Tibial nerve (tissue), 4 donors: ENCODE measurements around the gene SPINDOC. TPM values are rescaled to one million over a fixed set of nuclear protein-coding genes. Genes with fewer than 3 reads are reported as not detected.
A peak's percentile ranks its signal among the peaks of the same experiment; 100 is the strongest.

Source experiments
- DNase-seq, 2 donors: peaks; one replicate each; pipeline ENCODE4 v3.0.0-alpha.2; 2019; ENCODE audit warnings: low spot score in 2 of 2
- H3K27ac ChIP-seq, 4 donors: fragments of 200-600 bp; sonication (generic) in 3 of 4; one replicate each; pipeline ENCODE4 v1.5.1; 2017 to 2019; ENCODE audit warnings: mild to moderate bottlenecking in 1 of 4
- H3K27me3 ChIP-seq, 2 donors: fragments of 200-600 bp; sonication (generic) in 1 of 2; one replicate each; pipeline versions ENCODE4 v1.5.1 to v1.6.0; 2017 to 2019
- H3K36me3 ChIP-seq, 3 donors: fragments of 200-600 bp; sonication (generic); one replicate each; pipeline ENCODE4 v1.5.1; 2018 to 2019
- H3K4me1 ChIP-seq, 4 donors: fragments of 200-600 bp; sonication (generic) in 3 of 4; one replicate each; pipeline ENCODE4 v1.5.1; 2017 to 2019
- H3K4me3 ChIP-seq, 4 donors: fragments of 200-600 bp; sonication (generic) in 3 of 4; one replicate each; pipeline ENCODE4 v1.5.1; 2017 to 2019; ENCODE audit warnings: mild to moderate bottlenecking in 1 of 4, moderate library complexity in 1 of 4
- H3K9me3 ChIP-seq, 4 donors: fragments of 200-600 bp; sonication (generic) in 3 of 4; one replicate each; pipeline ENCODE4 v1.5.1; 2017 to 2019
- CTCF ChIP-seq, 5 experiments: fragments of 200-600 bp in 3 of 5; fragments of 450-650 bp in 2 of 5; sonication (generic) in 3 of 5; IDR thresholded peaks; one replicate each; pipeline ENCODE4 v1.5.1; 2016 to 2019; ENCODE audit warnings: antibody characterized with exemption in 5 of 5, mild to moderate bottlenecking in 3 of 5, moderate library complexity in 2 of 5
- EP300 ChIP-seq, 2 donors: sonication (generic); formaldehyde crosslinking; IDR thresholded peaks; one replicate each; pipeline ENCODE4 v1.6.1; 2017; ENCODE audit warnings: antibody characterized with exemption in 2 of 2, mild to moderate bottlenecking in 1 of 2
- POLR2A ChIP-seq, 2 donors: fragments of 450-650 bp; IDR thresholded peaks; one replicate each; pipeline ENCODE4 v1.6.1; 2017; ENCODE audit warnings: antibody characterized with exemption in 2 of 2, mild to moderate bottlenecking in 2 of 2, moderate library complexity in 2 of 2
- WGBS, 2 donors: methylation state at CpG; one replicate each; pipeline ENCODE4 v1.1.5; 2018; 5-methylcytosine and 5-hydroxymethylcytosine counted together
- total RNA-seq, 4 donors: library from RNA; depleted of rRNA; stranded (reverse); fragments of >200 nt; gene quantifications; one replicate each; pipeline ENCODE4 v1.1.0, GENCODE V29; 2016

The SPINDOC gene
- total RNA-seq, 4 donors from 2014 or later = 5.5 to 14.7 (median 10.0) TPM

- Histone ChIP-seq H3K27me3 (no peaks in the 10 kb centered on the region), H3K9me3 (no peaks in the 10 kb centered on the region), H3K4me1 (peaks cover 0 to 78% (median 28%) of the 10 kb centered on the region in 4 donors), H3K36me3 (peaks cover 0 to 13% (median 0%) of the 10 kb centered on the region in 3 donors), H3K27ac (peak overlapping the region in 1 of 4 donors; percentile 38), H3K4me3 (no peak overlapping the region)
- DNase-seq = no peak
- TF ChIP-seq CTCF (IDR thresholded peaks at IDR 0.05) (no peak), POLR2A (IDR thresholded peaks at IDR 0.05) (no peak), EP300 (IDR thresholded peaks at IDR 0.05) (no peak)
- WGBS, 2 donors = 69 to 73% methylated on average over 3 of the region's 3 CpGs
These were observed 34.1 kb downstream of the SPINDOC start for GRCh38 chr11:63847363-63847762.

GRCh38 chr11:63849691-63850090 is 36.4 kb downstream of the SPINDOC start:
- no peaks in the 10 kb centered on the region for H3K27me3 ChIP-seq
- 66 to 77% methylated on average over 2 of the region's 2 CpGs for WGBS, 2 donors
- TF ChIP-seq POLR2A (IDR thresholded peaks at IDR 0.05) (no peak), EP300 (IDR thresholded peaks at IDR 0.05) (no peak), CTCF (IDR thresholded peaks at IDR 0.05) (no peak)
- peaks cover 0 to 66% (median 18%) of the 10 kb centered on the region in 4 donors for H3K4me1 ChIP-seq
- no peaks in the 10 kb centered on the region for H3K9me3 ChIP-seq
- peaks cover 0 to 8% (median 0%) of the 10 kb centered on the region in 3 donors for H3K36me3 ChIP-seq
- no peak overlapping the region for H3K27ac ChIP-seq
- no peak for DNase-seq
- no peak overlapping the region for H3K4me3 ChIP-seq

DNA sequence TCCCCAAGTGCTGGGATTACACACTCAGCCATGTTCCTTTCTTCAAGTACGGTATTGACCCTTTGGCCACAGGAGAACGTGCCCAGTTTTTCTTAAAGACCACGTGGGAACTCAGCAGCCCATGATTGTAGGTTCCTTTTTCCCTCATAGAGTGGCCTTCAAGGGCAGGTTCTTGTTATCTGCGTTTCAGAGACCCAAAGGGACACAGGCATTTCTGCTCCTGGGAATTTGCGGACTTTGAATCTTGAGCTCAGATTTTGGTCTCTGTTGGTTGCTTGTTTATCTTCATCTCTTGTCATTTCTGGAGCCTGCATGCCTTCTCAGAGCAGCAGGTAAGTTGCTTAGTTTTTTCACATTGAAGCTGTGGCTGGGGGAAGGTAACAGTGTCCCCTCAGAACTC is 37.7 kb downstream of the SPINDOC start:
- H3K36me3 ChIP-seq = peaks cover 0 to 16% (median 0%) of the 10 kb centered on the region in 3 donors
- H3K9me3 ChIP-seq = no peaks in the 10 kb centered on the region
- TF ChIP-seq POLR2A (IDR thresholded peaks at IDR 0.05) (no peak), EP300 (IDR thresholded peaks at IDR 0.05) (no peak), CTCF (IDR thresholded peaks at IDR 0.05) (no peak)
- H3K27me3 ChIP-seq = no peaks in the 10 kb centered on the region
- no peak overlapping the region for H3K4me3 ChIP-seq
- peak overlapping the region in 1 of 4 donors; percentile 24 for H3K27ac ChIP-seq
- H3K4me1 ChIP-seq = peaks cover 0 to 57% (median 13%) of the 10 kb centered on the region in 4 donors
- no peak for DNase-seq
- 71 to 84% methylated on average over 5 of the region's 5 CpGs for WGBS, 2 donors

- TF ChIP-seq EP300 (IDR thresholded peaks at IDR 0.05) (no peak), CTCF (IDR thresholded peaks at IDR 0.05) (no peak), POLR2A (IDR thresholded peaks at IDR 0.05) (no peak)
- WGBS, 2 donors = 52% methylated on average over 2 of the region's 2 CpGs
These were observed 38.1 kb downstream of the SPINDOC start for GRCh38 chr11:63851364-63851763.

GRCh38 chr11:63853476-63853875 is 40.2 kb downstream of the SPINDOC start:
- Histone ChIP-seq H3K36me3 (peaks cover 0 to 16% (median 0%) of the 10 kb centered on the region in 3 donors), H3K9me3 (no peaks in the 10 kb centered on the region), H3K4me3 (no peak overlapping the region), H3K27me3 (no peaks in the 10 kb centered on the region), H3K27ac (no peak overlapping the region), H3K4me1 (peaks cover 0 to 61% (median 13%) of the 10 kb centered on the region in 4 donors)
- 88 to 90% methylated on average over 3 of the region's 3 CpGs for WGBS, 2 donors
- DNase-seq = no peak
- TF ChIP-seq EP300 (IDR thresholded peaks at IDR 0.05) = peak in 1 of 2 donors; percentile 31
- no peak for TF ChIP-seq CTCF (IDR thresholded peaks at IDR 0.05)

More at GRCh38 chr11:63851364-63851763, 38.1 kb downstream of the SPINDOC start:
- Histone ChIP-seq H3K27me3 (no peaks in the 10 kb centered on the region), H3K4me1 (peaks cover 0 to 59% (median 13%) of the 10 kb centered on the region in 4 donors), H3K36me3 (peaks cover 0 to 16% (median 0%) of the 10 kb centered on the region in 3 donors), H3K4me3 (no peak overlapping the region), H3K27ac (peak overlapping the region in 2 of 4 donors; percentile 11 to 24), H3K9me3 (no peaks in the 10 kb centered on the region)
- DNase-seq = no peak
